Upper lobe of left lung (tissue), 6 donors: ENCODE data around the gene CFHR1. TPM values are rescaled to one million over a fixed set of nuclear protein-coding genes. Genes with fewer than 3 reads are reported as not detected.
"Not testable (repeated sequence)": the region's sequence is repeated elsewhere in the genome, so short reads cannot be mapped to it uniquely, and the experiment has no call there.

Source experiments
- ATAC-seq, 2 donors: fragments of 200-7000 bp; cut with Tn5 transposase; one replicate each; pipeline ENCODE4 v1.9.1; 2022; ENCODE audit warnings: mild to moderate bottlenecking in 2 of 2, moderate library complexity in 2 of 2; ENCODE audit not compliant: low FRiP score in 2 of 2
- DNase-seq, 2 donors: peaks; one replicate each; pipeline ENCODE4 v3.0.0-alpha.2; 2019 to 2020
- H3K27ac ChIP-seq, 4 donors: fragments of 200-600 bp; sonication (generic); one replicate each; pipeline ENCODE4 v1.5.1; 2016 to 2019
- H3K27me3 ChIP-seq, 4 donors: fragments of 200-600 bp; sonication (generic); one replicate each; pipeline ENCODE4 v1.5.1; 2017 to 2019
- H3K36me3 ChIP-seq, 4 donors: fragments of 200-600 bp; sonication (generic); one replicate each; pipeline ENCODE4 v1.5.1; 2016 to 2019
- H3K4me1 ChIP-seq, 4 donors: fragments of 200-600 bp; sonication (generic); one replicate each; pipeline ENCODE4 v1.5.1; 2018 to 2019
- H3K4me3 ChIP-seq, 4 donors: fragments of 200-600 bp; sonication (generic); one replicate each; pipeline ENCODE4 v1.5.1; 2017 to 2019; ENCODE audit warnings: mild to moderate bottlenecking in 2 of 4, moderate library complexity in 1 of 4
- H3K9me3 ChIP-seq, 4 donors: fragments of 200-600 bp; sonication (generic); one replicate each; pipeline ENCODE4 v1.5.1; 2018 to 2019
- EP300 ChIP-seq, 4 donors: sonication (generic); formaldehyde crosslinking; IDR thresholded peaks; one replicate each; pipeline ENCODE4 v1.5.1; 2017; ENCODE audit warnings: antibody characterized with exemption in 4 of 4, control low read depth in 2 of 4
- POLR2A ChIP-seq, 4 donors: fragments of 450-650 bp; IDR thresholded peaks; one replicate each; pipeline ENCODE4 v1.5.1; 2016 to 2017; ENCODE audit warnings: antibody characterized with exemption in 4 of 4, mild to moderate bottlenecking in 2 of 4
- POLR2AphosphoS5 ChIP-seq, 2 donors: sonication (generic); formaldehyde crosslinking; IDR thresholded peaks; one replicate each; pipeline ENCODE4 v1.5.1; 2017; ENCODE audit warnings: antibody characterized with exemption in 2 of 2
- WGBS, 2 donors: methylation state at CpG; one replicate each; pipeline ENCODE4 v1.1.5; 2017 to 2018; 5-methylcytosine and 5-hydroxymethylcytosine counted together
- total RNA-seq, 6 donors: library from RNA; depleted of rRNA in 4 of 6; stranded (reverse); fragments of >200 nt in 4 of 6; gene quantifications; one replicate each; pipeline versions ENCODE4 v1.1.0 to v1.2.1, GENCODE V29; 2016 to 2021
- TF ChIP-seq, protein P1 (sequence below), 6 experiments: fragments of 450-650 bp in 4 of 6; fragments of 200-600 bp in 2 of 6; sonication (generic) in 2 of 6; IDR thresholded peaks; one replicate each; pipeline ENCODE4 v1.5.1; 2016 to 2019; ENCODE audit warnings: antibody characterized with exemption in 6 of 6
- donor health status: DM: no; HTN: no; CAD: no; lungs with moderate emphysema.
- donor health status: DM: no; HTN: yes; CAD: no; lungs with severe emphysema.

Gene CFHR1
- total RNA-seq, 6 donors from 2014 or later: 0.81 to 1.0 TPM; not detected in 4

DNA sequence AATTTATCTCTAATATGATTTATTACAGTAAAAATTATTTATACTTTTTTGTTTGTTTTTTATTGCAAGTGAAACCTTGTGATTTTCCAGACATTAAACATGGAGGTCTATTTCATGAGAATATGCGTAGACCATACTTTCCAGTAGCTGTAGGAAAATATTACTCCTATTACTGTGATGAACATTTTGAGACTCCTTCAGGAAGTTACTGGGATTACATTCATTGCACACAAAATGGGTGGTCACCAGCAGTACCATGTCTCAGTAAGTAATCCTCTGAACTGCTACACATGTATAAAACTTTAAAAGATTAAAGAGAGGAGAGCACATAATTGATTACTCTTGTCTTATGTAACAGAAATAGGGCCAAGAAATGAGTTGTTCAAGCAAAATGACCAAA is 40.4 kb upstream of the CFHR1 start:
- Histone ChIP-seq H3K27me3 (no peaks in the 10 kb centered on the region), H3K27ac (no peak overlapping the region), H3K4me1 (no peaks in the 10 kb centered on the region), H3K36me3 (no peaks in the 10 kb centered on the region), H3K4me3 (no peak overlapping the region), H3K9me3 (no peaks in the 10 kb centered on the region)
- 84 to 95% methylated on average over 1 of the region's 1 CpG for WGBS, 2 donors
- no peak for TF ChIP-seq POLR2AphosphoS5 (IDR thresholded peaks at IDR 0.05)
- TF ChIP-seq POLR2A (IDR thresholded peaks at IDR 0.05): no peak
- TF ChIP-seq EP300 (IDR thresholded peaks at IDR 0.05): no peak
- TF ChIP-seq, protein P1, sequence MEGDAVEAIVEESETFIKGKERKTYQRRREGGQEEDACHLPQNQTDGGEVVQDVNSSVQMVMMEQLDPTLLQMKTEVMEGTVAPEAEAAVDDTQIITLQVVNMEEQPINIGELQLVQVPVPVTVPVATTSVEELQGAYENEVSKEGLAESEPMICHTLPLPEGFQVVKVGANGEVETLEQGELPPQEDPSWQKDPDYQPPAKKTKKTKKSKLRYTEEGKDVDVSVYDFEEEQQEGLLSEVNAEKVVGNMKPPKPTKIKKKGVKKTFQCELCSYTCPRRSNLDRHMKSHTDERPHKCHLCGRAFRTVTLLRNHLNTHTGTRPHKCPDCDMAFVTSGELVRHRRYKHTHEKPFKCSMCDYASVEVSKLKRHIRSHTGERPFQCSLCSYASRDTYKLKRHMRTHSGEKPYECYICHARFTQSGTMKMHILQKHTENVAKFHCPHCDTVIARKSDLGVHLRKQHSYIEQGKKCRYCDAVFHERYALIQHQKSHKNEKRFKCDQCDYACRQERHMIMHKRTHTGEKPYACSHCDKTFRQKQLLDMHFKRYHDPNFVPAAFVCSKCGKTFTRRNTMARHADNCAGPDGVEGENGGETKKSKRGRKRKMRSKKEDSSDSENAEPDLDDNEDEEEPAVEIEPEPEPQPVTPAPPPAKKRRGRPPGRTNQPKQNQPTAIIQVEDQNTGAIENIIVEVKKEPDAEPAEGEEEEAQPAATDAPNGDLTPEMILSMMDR (IDR thresholded peaks at IDR 0.05): no peak
- no peak for ATAC-seq
- no peak for DNase-seq

DNA sequence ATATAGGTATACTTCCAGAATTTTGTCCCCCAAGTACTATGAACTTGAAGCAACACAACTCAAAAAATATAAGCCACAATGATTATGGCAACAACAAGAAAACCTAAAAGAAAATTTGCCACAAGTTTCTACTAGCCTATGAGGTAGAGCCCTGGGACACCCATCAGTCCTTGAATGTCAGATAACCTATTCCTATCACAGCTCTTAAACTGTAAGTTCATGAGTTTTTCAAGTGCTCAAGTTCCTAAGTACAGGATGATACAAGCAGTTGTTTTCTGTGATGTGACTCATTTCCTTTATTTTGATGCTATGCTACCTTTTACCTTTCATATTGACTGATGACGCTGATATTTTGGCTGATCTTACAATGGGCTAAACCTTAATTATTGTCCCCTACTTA is 28.3 kb upstream of the CFHR1 start:
- H3K9me3 ChIP-seq, H3K4me1 ChIP-seq, ATAC-seq, H3K27me3 ChIP-seq, DNase-seq, H3K4me3 ChIP-seq, H3K27ac ChIP-seq, H3K36me3 ChIP-seq: not testable (repeated sequence)
- WGBS, 2 donors: 85% methylated on average over 1 of the region's 1 CpG; no CpG with 5 or more reads in 1 of the 2 donors

DNA sequence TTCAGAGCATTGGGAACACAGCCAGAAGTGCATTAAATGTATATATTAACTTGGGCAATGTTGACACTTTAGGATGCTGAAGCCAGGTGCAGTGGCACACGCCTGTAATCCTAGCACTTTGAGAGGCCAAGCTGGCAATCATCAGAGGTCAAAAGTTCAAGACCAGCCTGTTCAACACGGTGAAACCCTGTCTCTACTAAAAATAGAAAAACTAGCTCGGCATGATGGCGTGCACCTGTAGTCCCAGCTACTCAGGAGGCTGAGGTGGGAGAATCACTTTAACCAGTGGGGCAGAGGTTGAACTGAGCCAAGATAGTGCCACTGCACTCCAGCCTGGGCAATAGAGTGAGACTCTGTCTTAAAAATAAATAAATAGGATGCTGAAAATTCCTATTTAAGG is 25.4 kb upstream of the CFHR1 start:
- WGBS, 2 donors: 32 to 70% methylated on average over 2 to 4 of the region's 4 CpGs
- H3K4me1 ChIP-seq, H3K36me3 ChIP-seq, ATAC-seq, H3K9me3 ChIP-seq, H3K27ac ChIP-seq, DNase-seq, H3K4me3 ChIP-seq, H3K27me3 ChIP-seq: not testable (repeated sequence)

DNA sequence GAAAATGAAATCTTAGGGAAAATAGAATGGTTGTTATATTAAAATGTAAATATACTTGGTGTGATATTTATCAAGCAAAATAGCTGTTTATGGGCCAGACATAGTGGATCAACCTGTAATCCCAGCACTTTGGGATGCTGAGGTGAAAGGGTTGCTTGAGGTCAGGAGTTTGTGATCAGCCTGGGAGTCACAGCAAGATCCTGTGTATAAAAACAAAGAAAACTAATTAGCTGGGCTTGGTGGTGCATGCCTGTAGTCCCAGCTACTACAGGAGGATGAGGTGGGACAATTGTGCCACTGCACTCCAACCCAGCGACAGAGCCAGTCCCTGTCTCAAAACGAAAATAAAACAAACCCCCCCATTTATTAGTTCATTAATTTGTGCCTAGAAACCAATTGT is 21.6 kb upstream of the CFHR1 start:
- DNase-seq: no peak
- H3K36me3 ChIP-seq: no peaks in the 10 kb centered on the region
- no peaks in the 10 kb centered on the region for H3K27me3 ChIP-seq
- H3K27ac ChIP-seq: no peak overlapping the region
- H3K9me3 ChIP-seq: no peaks in the 10 kb centered on the region
- TF ChIP-seq, protein P1 (IDR thresholded peaks at IDR 0.05): no peak
- TF ChIP-seq POLR2AphosphoS5 (IDR thresholded peaks at IDR 0.05) (no peak), POLR2A (IDR thresholded peaks at IDR 0.05) (no peak), EP300 (IDR thresholded peaks at IDR 0.05) (no peak)
- WGBS, 2 donors: 27 to 60% methylated on average over 1 to 2 of the region's 2 CpGs
- no peak overlapping the region for H3K4me3 ChIP-seq
- H3K4me1 ChIP-seq: no peaks in the 10 kb centered on the region
- ATAC-seq: no peak

DNA sequence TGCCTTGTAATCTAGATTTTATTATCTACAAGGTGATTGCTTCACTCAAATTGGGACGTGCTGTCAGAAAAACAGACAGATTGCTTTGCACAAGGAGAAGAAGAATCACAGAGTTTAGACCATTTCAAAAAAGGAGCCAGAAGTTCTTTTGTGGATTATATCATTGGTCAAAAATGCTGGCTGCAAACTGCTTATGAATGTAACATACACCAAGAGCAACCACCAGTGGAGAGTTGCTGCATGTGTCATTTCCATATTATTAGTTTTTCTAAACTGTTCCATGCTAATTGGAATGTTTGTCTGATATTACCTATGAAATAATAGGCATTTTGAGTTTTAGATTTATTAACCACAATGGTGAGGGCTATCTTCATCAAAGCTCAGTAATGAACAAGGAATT is 17.6 kb upstream of the CFHR1 start:
- ATAC-seq, H3K27ac ChIP-seq, DNase-seq, H3K36me3 ChIP-seq, H3K4me3 ChIP-seq, H3K4me1 ChIP-seq, H3K27me3 ChIP-seq, H3K9me3 ChIP-seq: not testable (repeated sequence)
- 82 to 83% methylated on average over 1 of the region's 1 CpG for WGBS, 2 donors

DNA sequence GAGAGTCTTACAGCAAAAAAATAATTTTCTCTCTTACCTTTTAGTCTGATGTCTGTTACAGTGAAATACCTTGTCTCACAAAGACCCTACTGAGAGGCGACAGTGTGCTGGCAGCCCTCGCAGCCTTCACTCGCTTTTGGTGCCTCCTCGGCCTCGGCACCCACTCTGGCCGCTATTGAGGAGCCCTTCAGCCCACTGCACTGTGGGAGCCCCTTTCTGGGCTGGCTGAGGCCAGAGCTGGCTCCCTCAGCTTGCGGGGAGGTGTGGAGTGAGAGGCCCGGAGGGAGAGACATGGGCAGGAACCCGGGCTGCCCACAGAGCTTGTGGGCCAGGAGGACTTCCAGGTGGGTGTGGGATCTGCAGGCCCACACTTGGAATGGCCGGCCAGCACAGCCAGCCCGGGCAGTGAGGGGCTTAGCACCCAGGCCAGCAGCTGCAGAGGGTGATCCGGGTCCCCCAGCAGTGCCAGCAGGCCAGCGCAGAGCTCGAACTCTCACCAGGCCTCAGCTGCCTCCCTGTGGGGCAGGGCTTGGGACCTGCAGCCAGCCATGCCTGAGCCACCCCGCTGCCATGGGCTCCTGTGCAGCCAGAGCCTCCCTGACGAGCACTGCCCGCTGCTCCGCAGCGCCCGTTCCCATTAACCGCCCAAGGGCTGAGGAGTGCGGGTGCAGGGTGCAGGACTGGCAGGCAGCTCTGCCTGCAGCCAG is 10.8 kb upstream of the CFHR1 start:
- Histone ChIP-seq H3K36me3 (no peaks in the 10 kb centered on the region), H3K4me3 (no peak overlapping the region), H3K27me3 (no peaks in the 10 kb centered on the region), H3K9me3 (no peaks in the 10 kb centered on the region), H3K4me1 (no peaks in the 10 kb centered on the region), H3K27ac (no peak overlapping the region)
- DNase-seq: peak in 1 of 2 donors; percentile 72
- TF ChIP-seq POLR2A (IDR thresholded peaks at IDR 0.05) (no peak), POLR2AphosphoS5 (IDR thresholded peaks at IDR 0.05) (no peak), EP300 (IDR thresholded peaks at IDR 0.05) (no peak)
- TF ChIP-seq, protein P1 (IDR thresholded peaks at IDR 0.05): no peak
- no peak for ATAC-seq
- 100% methylated on average over 7 of the region's 22 CpGs; no CpG with 5 or more reads in 1 of the 2 donors for WGBS, 2 donors

DNA sequence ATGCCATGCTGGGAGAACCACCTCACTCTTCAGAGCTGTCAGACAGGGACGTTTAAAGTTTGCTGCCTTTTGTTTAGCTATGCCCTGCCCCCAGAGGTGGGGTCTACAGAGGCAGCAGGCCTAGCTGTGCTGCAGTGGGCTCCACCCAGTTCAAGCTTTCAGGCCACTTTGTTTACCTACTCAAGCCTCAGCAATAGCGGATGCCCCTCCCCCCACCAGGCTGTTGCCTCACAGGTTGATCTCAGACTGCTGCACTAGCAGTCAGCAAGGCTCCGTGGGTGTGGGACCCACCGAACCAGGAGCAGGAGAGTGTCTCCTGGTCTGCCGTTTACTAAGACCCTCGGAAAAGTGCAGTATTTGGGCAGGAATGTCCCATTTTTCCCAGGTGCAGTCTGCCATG is 2.1 kb upstream of the CFHR1 start:
- H3K36me3 ChIP-seq, ATAC-seq, DNase-seq, H3K9me3 ChIP-seq, H3K27ac ChIP-seq, H3K4me1 ChIP-seq, H3K27me3 ChIP-seq, H3K4me3 ChIP-seq: not testable (repeated sequence)
- WGBS, 2 donors: 40 to 67% methylated on average over 2 to 6 of the region's 6 CpGs
